Activated CD8-positive, alpha-beta memory T cell treated with anti-CD3 and anti-CD28 coated beads for 4 hours (primary cell): Measurements from ENCODE around the gene THSD7B.
"Not testable (repeated sequence)": the region's sequence is repeated elsewhere in the genome, so short reads cannot be mapped to it uniquely, and the experiment has no call there.

ENCODE experiments used
- DNase-seq, 2 donors: peaks; one replicate each; pipeline ENCODE4 v3.0.0-alpha.2; 2020; ENCODE audit warnings: low read depth in 2 of 2

THSD7B gene

GRCh38 chr2:137039482-137040152, 274.3 kb downstream of the THSD7B start:
- DNase-seq: no peak

GRCh38 chr2:137047369-137047768, 282.0 kb downstream of the THSD7B start:
- DNase-seq: no peak

GRCh38 chr2:137048455-137048854, 283.1 kb downstream of the THSD7B start:
- no peak for DNase-seq

GRCh38 chr2:137049518-137049917, 284.2 kb downstream of the THSD7B start:
- DNase-seq: no peak

GRCh38 chr2:137050949-137051348, 285.6 kb downstream of the THSD7B start:
- no peak for DNase-seq

GRCh38 chr2:137051778-137052398, 286.5 kb downstream of the THSD7B start:
- DNase-seq: no peak

GRCh38 chr2:137056704-137057103, 291.4 kb downstream of the THSD7B start:
- no peak for DNase-seq

GRCh38 chr2:137076111-137076765, 310.9 kb downstream of the THSD7B start:
- DNase-seq: not testable (repeated sequence)

GRCh38 chr2:137091704-137092103, 326.4 kb downstream of the THSD7B start:
- DNase-seq: no peak

- DNase-seq: no peak
Measured at GRCh38 chr2:137093116-137093515, 327.8 kb downstream of the THSD7B start.

GRCh38 chr2:137096187-137096586, 330.8 kb downstream of the THSD7B start:
- no peak for DNase-seq

- no peak for DNase-seq
Measured at GRCh38 chr2:137096693-137097092, 331.3 kb downstream of the THSD7B start.

- not testable (repeated sequence) for DNase-seq
Measured at GRCh38 chr2:137101814-137102213, 336.5 kb downstream of the THSD7B start.

- DNase-seq: no peak
Measured at GRCh38 chr2:137107904-137108303, 342.6 kb downstream of the THSD7B start.

GRCh38 chr2:137111896-137112295, 346.6 kb downstream of the THSD7B start:
- no peak for DNase-seq

GRCh38 chr2:137115081-137115794, 349.9 kb downstream of the THSD7B start:
- DNase-seq: no peak

GRCh38 chr2:137115795-137116089, 350.4 kb downstream of the THSD7B start:
- no peak for DNase-seq

GRCh38 chr2:137117385-137117784, 352.0 kb downstream of the THSD7B start:
- DNase-seq: no peak

- DNase-seq: no peak
Measured at GRCh38 chr2:137118140-137118539, 352.8 kb downstream of the THSD7B start.

GRCh38 chr2:137123226-137123625, 357.9 kb downstream of the THSD7B start:
- no peak for DNase-seq

GRCh38 chr2:137133225-137133624, 367.9 kb downstream of the THSD7B start:
- no peak for DNase-seq

- DNase-seq: no peak
Measured at GRCh38 chr2:137138263-137138662, 372.9 kb downstream of the THSD7B start.

- no peak for DNase-seq
Measured at GRCh38 chr2:137151731-137152130, 386.4 kb downstream of the THSD7B start.
